B cell (primary cell): ENCODE measurements around the gene IGF2BP3. TPM values are rescaled to one million over a fixed set of nuclear protein-coding genes. Genes with fewer than 3 reads are reported as not detected.

Source experiments
- ATAC-seq: fragments of 200-7000 bp; cut with Tn5 transposase; one replicate; pipeline ENCODE4 v1.10.0; 2021; ENCODE audit warnings: low read depth, mild to moderate bottlenecking, moderate number of reproducible peaks, moderate library complexity
- CTCF ChIA-PET: fragments of 350-600 bp; sonication (Branson Sonifier 250); formaldehyde crosslinking; loops from one replicate; lab custom pipeline; 2021; ENCODE audit warnings: antibody characterized with exemption, inconsistent platforms; lab: Charles Lee
- POLR2A ChIA-PET: fragments of 350-600 bp; sonication (Branson Sonifier 250); formaldehyde crosslinking; loops from one replicate; lab custom pipeline; 2021; ENCODE audit warnings: antibody characterized with exemption; lab: Charles Lee
- DNase-seq: peaks from one replicate; pipeline ENCODE4 v3.0.0; 2013
- H2AFZ ChIP-seq: 2 replicates; pipeline ENCODE4 v1.6.1; 2012; ENCODE audit warnings: mild to moderate bottlenecking, low read depth, low read length; ENCODE audit not compliant: insufficient read depth, poor library complexity, severe bottlenecking
- H3K27ac ChIP-seq, 2 donors: 1 replicate in 1 of 2; 2 replicates in 1 of 2; pipeline ENCODE4 v1.5.1; 2012 to 2013; ENCODE audit warnings: low read length in 2 of 2, mild to moderate bottlenecking in 2 of 2, moderate library complexity in 1 of 2
- H3K27me3 ChIP-seq, 4 experiments: fragments of 200-600 bp in 1 of 4; sonication (generic) in 1 of 4; replicated peaks in 1 of 4; 1 replicate in 2 of 4; 2 replicates in 2 of 4; pipeline versions ENCODE4 v1.6.1 to v1.7.0; 2013 to 2016; ENCODE audit warnings: low read length in 3 of 4, mild to moderate bottlenecking in 2 of 4, mixed read lengths in 1 of 4, moderate library complexity in 1 of 4; ENCODE audit not compliant: insufficient read depth in 4 of 4, control insufficient read depth in 3 of 4; ENCODE audit errors: control extremely low read depth in 1 of 4
- H3K36me3 ChIP-seq, 2 experiments: replicated peaks in 1 of 2; 1 replicate in 1 of 2; 2 replicates in 1 of 2; pipeline versions ENCODE4 v1.6.1 to v1.7.1; 2013; ENCODE audit warnings: low read length in 1 of 2; ENCODE audit not compliant: insufficient read depth in 2 of 2, control insufficient read depth in 1 of 2; ENCODE audit errors: control extremely low read depth in 1 of 2, extremely low read depth in 1 of 2
- H3K4me1 ChIP-seq, 2 donors: fragments of 200-600 bp in 1 of 2; sonication (generic) in 1 of 2; 1 replicate in 1 of 2; 2 replicates in 1 of 2; pipeline versions ENCODE4 v1.5.1 to v1.6.1; 2013 to 2017; ENCODE audit warnings: low read length in 2 of 2; ENCODE audit not compliant: control insufficient read depth in 2 of 2, insufficient read depth in 2 of 2
- H3K4me2 ChIP-seq: replicated peaks from 2 replicates; pipeline ENCODE3; 2012; ENCODE audit warnings: mild to moderate bottlenecking, low read depth, low read length; ENCODE audit not compliant: poor library complexity, severe bottlenecking
- H3K4me3 ChIP-seq, 5 experiments: fragments of 200-600 bp in 1 of 5; sonication (generic) in 1 of 5; 1 replicate in 3 of 5; 2 replicates in 2 of 5; pipeline versions ENCODE4 v1.5.1 to v1.7.0; 2011 to 2016; ENCODE audit warnings: low read length in 4 of 5, mild to moderate bottlenecking in 4 of 5, low read depth in 2 of 5, control low read depth in 1 of 5, moderate library complexity in 1 of 5; ENCODE audit not compliant: insufficient read depth in 1 of 5; ENCODE audit errors: control extremely low read depth in 1 of 5, extremely low read depth in 1 of 5
- H3K79me2 ChIP-seq: fragments of 200-600 bp; sonication (generic); one replicate; pipeline ENCODE4 v1.6.0; 2016; ENCODE audit warnings: low read length; ENCODE audit not compliant: control insufficient read depth, insufficient read depth
- H3K9ac ChIP-seq: fragments of 200-600 bp; sonication (generic); 2 replicates; pipeline ENCODE4 v1.6.1; 2017; ENCODE audit warnings: mild to moderate bottlenecking, low read length, moderate library complexity
- H3K9me3 ChIP-seq, 3 donors: one replicate each; pipeline versions ENCODE4 v1.6.1 to v1.7.1; 2013; ENCODE audit warnings: low read length in 2 of 3; ENCODE audit not compliant: control insufficient read depth in 2 of 3, insufficient read depth in 1 of 3; ENCODE audit errors: control extremely low read depth in 1 of 3
- H4K20me1 ChIP-seq: 2 replicates; pipeline ENCODE4 v1.6.0; 2012; ENCODE audit warnings: mild to moderate bottlenecking, low read length; ENCODE audit not compliant: insufficient read depth, control insufficient read depth, poor library complexity, severe bottlenecking
- H3K27ac Mint-ChIP-seq: one replicate; pipeline ENCODE4 v1.8.0; 2021; ENCODE audit warnings: mixed read lengths
- H3K27me3 Mint-ChIP-seq: one replicate; pipeline ENCODE4 v1.8.0; 2021; ENCODE audit warnings: mixed read lengths
- H3K4me1 Mint-ChIP-seq: one replicate; pipeline ENCODE4 v1.8.0; 2021; ENCODE audit warnings: mixed read lengths
- H3K4me3 Mint-ChIP-seq: one replicate; pipeline ENCODE4 v1.8.0; 2021; ENCODE audit warnings: mixed read lengths
- H3K9me3 Mint-ChIP-seq: one replicate; pipeline ENCODE4 v1.8.0; 2022; ENCODE audit warnings: mixed read lengths; ENCODE audit not compliant: insufficient read depth
- CTCF ChIP-seq: fragments of 200-600 bp; IDR thresholded peaks from one replicate; pipeline ENCODE4 v1.8.0; 2022; ENCODE audit warnings: antibody characterized with exemption, mild to moderate bottlenecking
- EZH2 ChIP-seq: IDR thresholded peaks from 2 replicates; pipeline ENCODE4 v1.6.1; 2012; ENCODE audit warnings: borderline replicate concordance, low read depth, mild to moderate bottlenecking, moderate library complexity, low read length; ENCODE audit not compliant: insufficient read depth, poor library complexity, severe bottlenecking
- WGBS: methylation state at CpG from one replicate; pipeline ENCODE4 v1.1.5; 2013; ENCODE audit warnings: missing lambda C conversion rate; ENCODE audit not compliant: insufficient coverage; 5-methylcytosine and 5-hydroxymethylcytosine counted together
- intact Hi-C: fragments of 100-400 bp; cut with micrococcal nuclease; formaldehyde crosslinking; loops from one replicate; pipeline ENCODE4 v1.10.0; 2022
- polyA plus RNA-seq: library from polyadenylated mRNA; depleted of rRNA; stranded (reverse); fragments of >200 nt; gene quantifications from 2 replicates; pipeline ENCODE4 v1.2.3, GENCODE V29; 2012
- total RNA-seq, 2 donors: library from RNA; stranded (reverse); fragments of 120-200 nt in 1 of 2; gene quantifications; 1 replicate in 1 of 2; 2 replicates in 1 of 2; pipeline versions ENCODE4 v1.2.3 to v1.2.4, GENCODE V29; 2013 to 2022

IGF2BP3 gene
- total and polyA plus RNA-seq, 2 donors (not counting 1 experiment from before 2014, with no cell fraction given): 0.63 to 10.0 TPM

- H3K79me2 ChIP-seq: no peaks in the 10 kb centered on the region
- no peak for TF ChIP-seq EZH2
- no peak for TF ChIP-seq CTCF
- Mint-ChIP-seq H3K27me3 (peaks cover 57% of the 10 kb centered on the region), H3K27ac (no peak overlapping the region), H3K9me3 (no peaks in the 10 kb centered on the region), H3K4me3 (no peak overlapping the region), H3K4me1 (peaks cover 22% of the 10 kb centered on the region)
- no peak overlapping the region for H2AFZ ChIP-seq
- H3K9ac ChIP-seq: no peak overlapping the region
- no peak overlapping the region for H3K4me3 ChIP-seq
- DNase-seq (no peak), ATAC-seq (no peak)
- intact Hi-C loops: loop anchor here (2.0 kb wide), 2 partner anchors 15 to 55 kb away; partner anchors contain the start of gene TRA2A
- ChIA-PET POLR2A (no interaction called here), CTCF (interaction anchor here (0.9 to 1.4 kb wide), 2 partner anchors 117 to 203 kb away, joined by 3 to 4 read pairs; no protein-coding TSS in a partner anchor)
- peaks cover 22% of the 10 kb centered on the region for H4K20me1 ChIP-seq
- peaks cover 29 to 38% of the 10 kb centered on the region in 2 donors for H3K4me1 ChIP-seq
- no peaks in the 10 kb centered on the region for H3K36me3 ChIP-seq
- H3K9me3 ChIP-seq: peaks cover 0 to 27% (median 9%) of the 10 kb centered on the region in 3 donors
- H3K4me2 ChIP-seq: no peak overlapping the region
- peaks cover 0 to 81% (median 64%) of the 10 kb centered on the region in 4 experiments for H3K27me3 ChIP-seq
- no peak overlapping the region for H3K27ac ChIP-seq
Observed at GRCh38 chr7:23475576-23475839, 5.2 kb upstream of the IGF2BP3 start.

GRCh38 chr7:23474829-23475575 lies 4.7 kb upstream of the IGF2BP3 start:
- DNase-seq: peak; percentile 61
- Mint-ChIP-seq H3K4me1 (peaks cover 27% of the 10 kb centered on the region), H3K27ac (peak overlapping the region; percentile 71), H3K27me3 (peaks cover 59% of the 10 kb centered on the region), H3K9me3 (no peaks in the 10 kb centered on the region), H3K4me3 (peak overlapping the region; percentile 81)
- Histone ChIP-seq H3K9me3 (peaks cover 0 to 30% (median 9%) of the 10 kb centered on the region in 3 donors), H3K4me1 (peaks cover 34 to 43% of the 10 kb centered on the region in 2 donors), H4K20me1 (peaks cover 22% of the 10 kb centered on the region), H3K9ac (peak overlapping the region; percentile 24), H3K27ac (no peak overlapping the region), H3K36me3 (no peaks in the 10 kb centered on the region), H2AFZ (peak overlapping the region; percentile 35), H3K4me2 (peak overlapping the region; percentile 69), H3K79me2 (no peaks in the 10 kb centered on the region), H3K27me3 (peaks cover 0 to 86% (median 68%) of the 10 kb centered on the region in 4 experiments), H3K4me3 (peak overlapping the region; percentile 1 to 60 (median 36))
- intact Hi-C loops: loop anchor here (2.0 to 5.0 kb wide), 3 partner anchors 16 to 178 kb away; partner anchors contain the start of genes MALSU1 and TRA2A
- TF ChIP-seq EZH2: no peak
- no peak for TF ChIP-seq CTCF
- POLR2A ChIA-PET: no interaction called here
- WGBS: 0% methylated on average over 10 of the region's 15 CpGs
- CTCF ChIA-PET: interaction anchor here (0.9 to 1.4 kb wide), 3 partner anchors 16 to 203 kb away, joined by 3 to 4 read pairs (median 4); no protein-coding TSS in a partner anchor
- ATAC-seq: no peak
